ENCODE measurements around the gene TXK.

DNA sequence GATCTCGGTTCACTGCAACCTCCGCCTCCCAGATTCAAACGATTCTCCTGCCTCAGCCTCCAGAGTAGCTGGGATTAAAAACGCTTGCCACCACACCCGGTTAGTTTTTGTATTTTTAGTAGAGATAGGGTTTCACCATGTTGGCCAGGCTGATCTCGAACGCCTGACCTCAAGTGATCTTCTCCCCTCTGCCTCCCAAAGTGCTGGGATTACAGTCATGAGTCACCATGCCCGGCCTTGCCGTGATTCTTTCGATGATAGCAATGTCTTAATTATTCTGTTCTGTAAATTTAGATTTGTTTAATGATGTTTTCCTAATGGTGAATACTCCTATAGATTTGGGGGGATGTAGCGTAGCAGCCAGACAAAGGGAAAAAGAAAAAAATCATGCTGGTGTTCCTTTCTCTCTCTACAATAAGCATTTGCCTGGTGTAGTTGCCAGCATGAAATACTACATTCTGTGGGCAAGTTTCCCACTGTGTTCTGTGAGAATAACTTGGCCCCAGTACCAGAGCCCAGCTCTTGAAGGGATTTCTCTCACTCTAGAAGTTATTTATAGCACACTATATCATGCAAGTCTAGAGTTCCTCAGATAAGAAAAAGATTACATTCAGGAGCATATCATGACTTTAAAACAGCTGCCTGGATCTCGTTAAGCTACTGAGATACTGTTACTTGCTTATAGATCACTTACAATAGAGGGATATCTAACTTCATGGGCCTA is 102.1 kb downstream of the TXK start:
- TF ChIP-seq LCORL (IDR thresholded peaks at IDR 0.05) (no peak), LCORL (CRISPR knock-in tag; IDR thresholded peaks at IDR 0.05) (no peak), RFX5 (IDR thresholded peaks at IDR 0.05; ENCODE audit: low read depth, low read length) (no peak), POLR2A (IDR thresholded peaks at IDR 0.05; ENCODE audit: insufficient read depth in 1 of 2, low read depth in 2 of 2, low read length in 2 of 2) (no peak), FOXM1 (CRISPR knock-in tag; IDR thresholded peaks at IDR 0.05) (no peak), NAIF1 (CRISPR knock-in tag; IDR thresholded peaks at IDR 0.05; ENCODE audit: borderline replicate concordance) (no peak), MAFK (conservative IDR thresholded peaks at IDR 0.05 in 1 of 2, IDR thresholded peaks at IDR 0.05 in 1 of 2; ENCODE audit: low read length in 2 of 2) (no peak), HMGXB4 (CRISPR knock-in tag; IDR thresholded peaks at IDR 0.05; ENCODE audit: borderline replicate concordance in 1 of 2, low read depth in 1 of 2) (no peak), ZNF10 (CRISPR knock-in tag; IDR thresholded peaks at IDR 0.05; ENCODE audit: borderline replicate concordance, low read depth) (no peak)
- TF ChIP-seq, protein P1, sequence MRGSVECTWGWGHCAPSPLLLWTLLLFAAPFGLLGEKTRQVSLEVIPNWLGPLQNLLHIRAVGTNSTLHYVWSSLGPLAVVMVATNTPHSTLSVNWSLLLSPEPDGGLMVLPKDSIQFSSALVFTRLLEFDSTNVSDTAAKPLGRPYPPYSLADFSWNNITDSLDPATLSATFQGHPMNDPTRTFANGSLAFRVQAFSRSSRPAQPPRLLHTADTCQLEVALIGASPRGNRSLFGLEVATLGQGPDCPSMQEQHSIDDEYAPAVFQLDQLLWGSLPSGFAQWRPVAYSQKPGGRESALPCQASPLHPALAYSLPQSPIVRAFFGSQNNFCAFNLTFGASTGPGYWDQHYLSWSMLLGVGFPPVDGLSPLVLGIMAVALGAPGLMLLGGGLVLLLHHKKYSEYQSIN (CRISPR knock-in tag; IDR thresholded peaks at IDR 0.05; ENCODE audit: borderline replicate concordance) = no peak
- TF ChIP-seq, protein P2, sequence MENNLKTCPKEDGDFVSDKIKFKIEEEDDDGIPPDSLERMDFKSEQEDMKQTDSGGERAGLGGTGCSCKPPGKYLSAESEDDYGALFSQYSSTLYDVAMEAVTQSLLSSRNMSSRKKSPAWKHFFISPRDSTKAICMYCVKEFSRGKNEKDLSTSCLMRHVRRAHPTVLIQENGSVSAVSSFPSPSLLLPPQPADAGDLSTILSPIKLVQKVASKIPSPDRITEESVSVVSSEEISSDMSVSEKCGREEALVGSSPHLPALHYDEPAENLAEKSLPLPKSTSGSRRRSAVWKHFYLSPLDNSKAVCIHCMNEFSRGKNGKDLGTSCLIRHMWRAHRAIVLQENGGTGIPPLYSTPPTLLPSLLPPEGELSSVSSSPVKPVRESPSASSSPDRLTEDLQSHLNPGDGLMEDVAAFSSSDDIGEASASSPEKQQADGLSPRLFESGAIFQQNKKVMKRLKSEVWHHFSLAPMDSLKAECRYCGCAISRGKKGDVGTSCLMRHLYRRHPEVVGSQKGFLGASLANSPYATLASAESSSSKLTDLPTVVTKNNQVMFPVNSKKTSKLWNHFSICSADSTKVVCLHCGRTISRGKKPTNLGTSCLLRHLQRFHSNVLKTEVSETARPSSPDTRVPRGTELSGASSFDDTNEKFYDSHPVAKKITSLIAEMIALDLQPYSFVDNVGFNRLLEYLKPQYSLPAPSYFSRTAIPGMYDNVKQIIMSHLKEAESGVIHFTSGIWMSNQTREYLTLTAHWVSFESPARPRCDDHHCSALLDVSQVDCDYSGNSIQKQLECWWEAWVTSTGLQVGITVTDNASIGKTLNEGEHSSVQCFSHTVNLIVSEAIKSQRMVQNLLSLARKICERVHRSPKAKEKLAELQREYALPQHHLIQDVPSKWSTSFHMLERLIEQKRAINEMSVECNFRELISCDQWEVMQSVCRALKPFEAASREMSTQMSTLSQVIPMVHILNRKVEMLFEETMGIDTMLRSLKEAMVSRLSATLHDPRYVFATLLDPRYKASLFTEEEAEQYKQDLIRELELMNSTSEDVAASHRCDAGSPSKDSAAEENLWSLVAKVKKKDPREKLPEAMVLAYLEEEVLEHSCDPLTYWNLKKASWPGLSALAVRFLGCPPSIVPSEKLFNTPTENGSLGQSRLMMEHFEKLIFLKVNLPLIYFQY (CRISPR knock-in tag; IDR thresholded peaks at IDR 0.05; ENCODE audit: borderline replicate concordance) = no peak

Measured in HepG2 (cell line).